Measurements from ENCODE around the gene ZNF341. TPM values are rescaled to one million over a fixed set of nuclear protein-coding genes. Genes with fewer than 3 reads are reported as not detected.

ZNF341 gene
- total RNA-seq, 1 experiment from 2014 or later: 7.7 TPM

DNA sequence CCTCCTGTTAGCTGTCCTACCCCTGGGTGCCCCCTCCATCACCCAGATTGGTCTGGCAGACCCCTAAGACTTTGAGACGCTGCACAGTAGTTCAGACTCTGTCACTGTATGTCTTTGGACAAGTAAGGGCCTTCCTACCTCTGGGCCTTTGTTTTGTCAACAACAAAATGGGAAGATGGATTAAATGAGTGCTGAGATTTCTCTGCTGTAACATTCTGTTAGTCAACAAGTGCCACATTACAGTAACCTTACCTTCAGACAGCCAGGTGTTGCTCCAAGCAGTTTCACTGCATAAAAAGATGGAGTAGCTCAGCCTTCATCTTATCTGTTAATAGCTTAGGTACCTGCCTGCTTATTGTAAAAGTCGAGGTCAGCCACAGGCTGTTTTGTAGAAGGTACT lies 95.3 kb downstream of the ZNF341 start:
- CTCF ChIA-PET: no interaction called here
- H3K4me1 ChIP-seq (ENCODE audit: control insufficient read depth, insufficient read depth, low read length): peaks cover 7% of the 10 kb centered on the region; the same call in 1 of the 2 replicates
- TF ChIP-seq, protein P1, sequence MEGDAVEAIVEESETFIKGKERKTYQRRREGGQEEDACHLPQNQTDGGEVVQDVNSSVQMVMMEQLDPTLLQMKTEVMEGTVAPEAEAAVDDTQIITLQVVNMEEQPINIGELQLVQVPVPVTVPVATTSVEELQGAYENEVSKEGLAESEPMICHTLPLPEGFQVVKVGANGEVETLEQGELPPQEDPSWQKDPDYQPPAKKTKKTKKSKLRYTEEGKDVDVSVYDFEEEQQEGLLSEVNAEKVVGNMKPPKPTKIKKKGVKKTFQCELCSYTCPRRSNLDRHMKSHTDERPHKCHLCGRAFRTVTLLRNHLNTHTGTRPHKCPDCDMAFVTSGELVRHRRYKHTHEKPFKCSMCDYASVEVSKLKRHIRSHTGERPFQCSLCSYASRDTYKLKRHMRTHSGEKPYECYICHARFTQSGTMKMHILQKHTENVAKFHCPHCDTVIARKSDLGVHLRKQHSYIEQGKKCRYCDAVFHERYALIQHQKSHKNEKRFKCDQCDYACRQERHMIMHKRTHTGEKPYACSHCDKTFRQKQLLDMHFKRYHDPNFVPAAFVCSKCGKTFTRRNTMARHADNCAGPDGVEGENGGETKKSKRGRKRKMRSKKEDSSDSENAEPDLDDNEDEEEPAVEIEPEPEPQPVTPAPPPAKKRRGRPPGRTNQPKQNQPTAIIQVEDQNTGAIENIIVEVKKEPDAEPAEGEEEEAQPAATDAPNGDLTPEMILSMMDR (IDR thresholded peaks at IDR 0.05): no peak
- TF ChIP-seq SIN3A (IDR thresholded peaks at IDR 0.05; ENCODE audit: borderline replicate concordance, insufficient read depth, low read depth, low read length) (no peak), POLR2AphosphoS5 (IDR thresholded peaks at IDR 0.05; ENCODE audit: low read depth, low read length) (no peak), TCF7L2 (IDR thresholded peaks at IDR 0.05; ENCODE audit: low read depth, low read length) (no peak)
- TF ChIP-seq, protein P2, sequence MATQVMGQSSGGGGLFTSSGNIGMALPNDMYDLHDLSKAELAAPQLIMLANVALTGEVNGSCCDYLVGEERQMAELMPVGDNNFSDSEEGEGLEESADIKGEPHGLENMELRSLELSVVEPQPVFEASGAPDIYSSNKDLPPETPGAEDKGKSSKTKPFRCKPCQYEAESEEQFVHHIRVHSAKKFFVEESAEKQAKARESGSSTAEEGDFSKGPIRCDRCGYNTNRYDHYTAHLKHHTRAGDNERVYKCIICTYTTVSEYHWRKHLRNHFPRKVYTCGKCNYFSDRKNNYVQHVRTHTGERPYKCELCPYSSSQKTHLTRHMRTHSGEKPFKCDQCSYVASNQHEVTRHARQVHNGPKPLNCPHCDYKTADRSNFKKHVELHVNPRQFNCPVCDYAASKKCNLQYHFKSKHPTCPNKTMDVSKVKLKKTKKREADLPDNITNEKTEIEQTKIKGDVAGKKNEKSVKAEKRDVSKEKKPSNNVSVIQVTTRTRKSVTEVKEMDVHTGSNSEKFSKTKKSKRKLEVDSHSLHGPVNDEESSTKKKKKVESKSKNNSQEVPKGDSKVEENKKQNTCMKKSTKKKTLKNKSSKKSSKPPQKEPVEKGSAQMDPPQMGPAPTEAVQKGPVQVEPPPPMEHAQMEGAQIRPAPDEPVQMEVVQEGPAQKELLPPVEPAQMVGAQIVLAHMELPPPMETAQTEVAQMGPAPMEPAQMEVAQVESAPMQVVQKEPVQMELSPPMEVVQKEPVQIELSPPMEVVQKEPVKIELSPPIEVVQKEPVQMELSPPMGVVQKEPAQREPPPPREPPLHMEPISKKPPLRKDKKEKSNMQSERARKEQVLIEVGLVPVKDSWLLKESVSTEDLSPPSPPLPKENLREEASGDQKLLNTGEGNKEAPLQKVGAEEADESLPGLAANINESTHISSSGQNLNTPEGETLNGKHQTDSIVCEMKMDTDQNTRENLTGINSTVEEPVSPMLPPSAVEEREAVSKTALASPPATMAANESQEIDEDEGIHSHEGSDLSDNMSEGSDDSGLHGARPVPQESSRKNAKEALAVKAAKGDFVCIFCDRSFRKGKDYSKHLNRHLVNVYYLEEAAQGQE (IDR thresholded peaks at IDR 0.05; ENCODE audit: insufficient read depth in 1 of 2, low read depth in 2 of 2, low read length in 1 of 2): no peak
- intact Hi-C loops (cut with micrococcal nuclease; ENCODE audit: unreplicated experiment): no loop called here
- no peaks in the 10 kb centered on the region for H3K27me3 ChIP-seq (ENCODE audit: control insufficient read depth, insufficient read depth, low read length)
- H3K27ac ChIP-seq (ENCODE audit: low read length): no peak overlapping the region
- no peaks in the 10 kb centered on the region for H3K9me3 ChIP-seq (ENCODE audit: control insufficient read depth, insufficient read depth, low read depth, low read length)
- no peak for ATAC-seq
- no peak overlapping the region for H3K4me3 ChIP-seq (ENCODE audit: low read depth in 2 of 2, low read length in 2 of 2)
- POLR2A ChIA-PET: no interaction called here
- DNase-seq (ENCODE audit: low read depth, low spot score): no peak
- H3K36me3 ChIP-seq (ENCODE audit: control insufficient read depth, insufficient read depth, low read length): no peaks in the 10 kb centered on the region
- in situ Hi-C loops (cut with HindIII; ENCODE audit: low pct_unique_long_range_greater_than_20kb, low sequenced_read_pairs): no loop called here
- no TSS peak for BruUV-seq (replicated peaks)

DNA sequence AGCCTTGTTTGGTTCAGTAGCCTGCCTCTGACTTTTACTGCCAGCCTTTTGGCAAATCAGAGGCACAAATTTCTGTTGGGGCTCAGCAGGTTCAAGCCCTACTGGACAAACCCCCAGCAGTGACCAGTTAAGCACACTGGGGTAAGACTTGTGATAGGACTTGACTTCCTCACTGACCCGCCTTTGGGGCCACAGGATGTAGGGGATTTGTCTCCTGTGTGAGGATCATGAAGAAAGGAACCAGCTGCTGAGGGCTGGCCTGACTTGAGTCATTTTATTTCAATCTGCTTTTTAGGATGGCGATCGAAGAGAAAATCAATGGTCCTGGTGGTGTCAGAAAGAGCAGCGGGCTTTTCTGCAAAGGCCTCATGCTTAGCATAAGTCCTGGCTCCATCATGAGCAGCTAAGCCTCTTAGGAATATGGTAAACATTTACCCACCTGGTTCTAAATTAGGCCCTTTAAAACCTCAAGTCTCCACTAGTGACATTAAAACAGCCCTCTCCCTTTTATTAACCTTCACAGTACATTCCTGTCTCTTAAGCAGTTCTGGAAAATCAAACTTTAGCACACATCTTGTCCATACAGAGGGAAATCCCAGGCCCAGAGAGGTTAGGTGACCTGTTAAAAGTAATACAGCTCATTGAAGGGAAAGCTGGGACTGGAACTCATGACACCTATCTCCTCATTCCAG lies 96.0 kb downstream of the ZNF341 start:
- H3K4me1 ChIP-seq (ENCODE audit: control insufficient read depth, insufficient read depth, low read length): peaks cover 9% of the 10 kb centered on the region; the same call in 1 of the 2 replicates
- no peaks in the 10 kb centered on the region for H3K36me3 ChIP-seq (ENCODE audit: control insufficient read depth, insufficient read depth, low read length)
- ChIA-PET CTCF (no interaction called here), POLR2A (no interaction called here)
- DNase-seq (ENCODE audit: low read depth, low spot score) (no peak), ATAC-seq (no peak)
- no peak overlapping the region for H3K4me3 ChIP-seq (ENCODE audit: low read depth in 2 of 2, low read length in 2 of 2)
- no peak for TF ChIP-seq POLR2AphosphoS5 (IDR thresholded peaks at IDR 0.05; ENCODE audit: low read depth, low read length)
- TF ChIP-seq, protein P1 (IDR thresholded peaks at IDR 0.05): no peak
- TF ChIP-seq TCF7L2 (IDR thresholded peaks at IDR 0.05; ENCODE audit: low read depth, low read length): no peak
- TF ChIP-seq SIN3A (IDR thresholded peaks at IDR 0.05; ENCODE audit: borderline replicate concordance, insufficient read depth, low read depth, low read length): no peak
- TF ChIP-seq, protein P2 (IDR thresholded peaks at IDR 0.05; ENCODE audit: insufficient read depth in 1 of 2, low read depth in 2 of 2, low read length in 1 of 2): no peak
- no peak overlapping the region for H3K27ac ChIP-seq (ENCODE audit: low read length)
- intact Hi-C loops (cut with micrococcal nuclease; ENCODE audit: unreplicated experiment) (no loop called here), in situ Hi-C loops (cut with HindIII; ENCODE audit: low pct_unique_long_range_greater_than_20kb, low sequenced_read_pairs) (no loop called here)
- no peaks in the 10 kb centered on the region for H3K27me3 ChIP-seq (ENCODE audit: control insufficient read depth, insufficient read depth, low read length)
- no peaks in the 10 kb centered on the region for H3K9me3 ChIP-seq (ENCODE audit: control insufficient read depth, insufficient read depth, low read depth, low read length)
- no TSS peak for BruUV-seq (replicated peaks)
